Medulla oblongata (tissue), 1 donor: Measurements from ENCODE around the gene ZNF407.
A peak's percentile ranks its signal among the peaks of the same experiment; 100 is the strongest.

Source experiments
- DNase-seq: peaks from one replicate; pipeline ENCODE4 v3.0.0-alpha.2; 2015; ENCODE audit errors: extremely low spot score

The ZNF407 gene

DNA sequence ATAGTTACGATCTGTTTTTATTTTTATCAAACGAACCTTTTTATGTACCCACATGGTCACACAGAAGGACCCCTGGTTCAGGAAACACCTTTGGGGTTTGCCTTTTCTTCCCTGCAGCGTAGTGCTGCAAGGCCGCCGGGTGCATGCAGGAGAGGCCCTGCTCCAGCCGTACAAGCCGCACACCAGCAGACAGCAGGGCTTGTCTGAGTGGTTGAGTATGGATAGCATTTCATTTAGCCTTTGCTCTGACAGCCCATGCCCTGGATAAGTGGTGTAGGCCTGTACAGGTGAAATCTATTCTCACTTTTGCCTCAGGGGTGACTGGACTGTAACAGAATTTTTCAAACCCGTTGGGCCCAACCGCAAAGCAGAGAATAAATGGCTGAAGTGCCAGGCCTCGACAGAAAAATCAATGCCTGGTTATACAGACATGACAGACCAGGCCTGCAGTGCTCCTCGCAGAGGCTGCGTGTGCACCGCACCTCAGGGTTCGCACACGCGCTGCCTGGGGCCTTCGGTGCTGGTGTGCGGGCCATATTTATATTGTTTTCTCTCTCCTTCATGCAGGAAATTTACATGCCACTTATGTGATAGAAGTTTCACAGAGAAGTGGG, 279.1 kb downstream of the ZNF407 start:
- DNase-seq: no peak

DNA sequence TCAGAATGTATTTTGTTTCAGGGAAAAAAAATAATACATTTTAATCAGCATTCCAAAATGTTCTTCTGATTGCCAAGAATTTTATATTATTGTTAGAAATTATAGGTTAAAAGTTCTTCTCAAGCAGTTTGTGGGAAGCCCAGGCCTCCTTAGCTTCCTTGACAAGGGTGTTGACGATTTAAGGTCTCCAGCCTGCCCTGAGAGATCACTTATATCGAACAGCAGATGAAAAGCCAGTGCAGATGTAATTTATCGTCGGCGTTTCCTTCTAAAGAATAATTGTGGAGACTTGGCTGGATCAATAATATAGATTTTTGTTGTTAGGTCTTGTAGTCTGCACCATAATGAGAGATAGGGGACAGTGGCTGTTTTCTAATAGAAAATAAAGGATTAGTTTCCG, 280.6 kb downstream of the ZNF407 start:
- DNase-seq: no peak

DNA sequence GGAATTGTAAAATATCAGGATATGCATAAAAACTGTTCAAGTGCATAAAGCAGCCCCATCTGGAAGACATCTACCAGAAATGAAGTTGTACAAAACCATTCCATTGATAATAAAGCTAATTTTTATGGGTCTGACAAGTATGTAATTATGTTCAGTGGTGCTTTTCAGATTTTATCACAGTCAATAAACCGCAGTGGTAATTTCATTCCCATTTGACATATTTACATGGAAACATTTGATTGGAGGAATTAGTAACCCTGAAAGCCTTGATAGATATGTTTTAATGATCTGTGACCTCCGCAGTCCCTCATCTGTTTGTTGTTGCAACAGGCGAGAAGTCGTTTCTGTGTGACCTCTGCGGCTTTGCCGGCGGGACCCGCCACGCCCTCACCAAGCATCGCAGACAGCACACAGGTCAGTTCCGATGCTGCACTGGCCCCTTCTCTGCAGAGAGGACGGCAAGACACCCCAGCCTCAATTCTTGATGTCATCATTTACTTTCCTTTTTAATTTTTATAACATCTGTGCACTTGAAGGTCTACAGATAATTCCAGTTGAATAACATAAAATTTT, 283.1 kb downstream of the ZNF407 start:
- DNase-seq: no peak

DNA sequence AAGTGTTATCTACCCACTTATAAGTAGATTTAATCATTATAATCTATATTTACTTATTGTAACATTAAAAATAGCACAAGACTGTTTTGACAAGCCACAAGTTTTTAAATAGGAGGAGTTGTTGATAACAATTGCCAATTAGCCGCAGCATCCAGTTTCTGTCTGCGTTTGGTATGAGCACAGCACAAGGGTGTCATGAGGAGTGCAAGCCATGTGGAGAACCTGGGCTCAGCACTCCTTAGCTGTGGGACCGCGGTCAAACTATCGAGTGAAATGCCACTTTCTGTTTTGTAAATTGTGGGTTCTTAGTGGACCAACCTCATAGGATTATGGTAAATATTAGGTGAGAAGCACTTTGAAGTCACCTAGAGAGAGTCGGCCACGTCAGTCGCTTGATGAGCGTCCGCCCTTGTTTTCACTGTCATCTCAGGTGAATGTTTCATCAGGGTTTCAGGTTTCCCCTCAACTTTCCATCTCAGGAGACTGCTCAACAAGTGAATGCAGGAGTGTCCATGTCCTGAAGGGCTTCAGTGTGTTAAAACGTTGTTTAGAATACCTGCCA, 294.5 kb downstream of the ZNF407 start:
- no peak for DNase-seq

DNA sequence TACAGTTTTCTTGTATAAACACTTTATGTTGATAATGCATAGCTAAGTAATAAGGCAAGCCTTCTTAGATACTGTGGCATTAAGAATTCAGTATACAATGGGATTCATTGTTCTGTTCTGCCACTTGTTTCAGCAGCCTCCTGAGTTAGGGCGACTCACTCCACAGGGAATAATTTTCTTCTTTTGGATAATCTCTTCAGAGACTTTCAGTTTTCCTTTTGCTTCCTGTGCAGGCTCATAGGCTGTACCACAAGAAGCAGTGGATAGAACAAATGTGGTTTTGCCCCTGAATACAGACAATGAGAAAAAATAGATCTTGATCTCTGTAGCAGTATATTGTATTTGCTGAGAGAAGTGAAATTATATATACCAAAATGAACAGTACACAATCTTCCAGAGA, 298.0 kb downstream of the ZNF407 start:
- peak; percentile 57 for DNase-seq

DNA sequence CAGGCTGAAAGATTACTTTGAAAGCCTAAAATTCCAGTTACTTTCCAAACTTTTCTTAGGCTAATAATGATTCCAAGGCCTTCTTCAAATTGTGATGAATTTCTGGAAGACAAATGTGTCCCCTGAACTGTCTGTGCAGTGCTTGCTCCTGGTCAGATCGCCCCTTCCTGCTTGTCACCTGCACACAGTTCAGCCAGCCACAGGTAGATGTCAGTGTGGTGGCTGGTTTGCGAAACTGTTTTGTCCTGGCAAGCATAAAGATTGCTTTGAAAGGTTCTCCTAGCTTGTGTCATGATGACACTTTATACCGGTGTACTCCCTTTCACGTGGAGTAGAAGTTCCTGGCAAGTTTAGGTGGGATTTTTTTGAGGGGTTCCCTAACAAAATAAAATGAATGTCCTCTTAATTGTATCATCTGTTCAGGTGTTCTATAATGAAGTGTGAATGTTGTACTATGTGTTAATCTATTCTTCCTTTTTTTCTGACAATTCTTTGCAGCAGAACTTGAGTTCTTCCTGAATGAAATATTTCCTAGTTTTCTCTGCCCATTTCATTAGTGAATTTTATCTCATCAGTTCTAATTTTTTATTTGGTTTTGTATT, 298.8 kb downstream of the ZNF407 start:
- DNase-seq: peak; percentile 66

DNA sequence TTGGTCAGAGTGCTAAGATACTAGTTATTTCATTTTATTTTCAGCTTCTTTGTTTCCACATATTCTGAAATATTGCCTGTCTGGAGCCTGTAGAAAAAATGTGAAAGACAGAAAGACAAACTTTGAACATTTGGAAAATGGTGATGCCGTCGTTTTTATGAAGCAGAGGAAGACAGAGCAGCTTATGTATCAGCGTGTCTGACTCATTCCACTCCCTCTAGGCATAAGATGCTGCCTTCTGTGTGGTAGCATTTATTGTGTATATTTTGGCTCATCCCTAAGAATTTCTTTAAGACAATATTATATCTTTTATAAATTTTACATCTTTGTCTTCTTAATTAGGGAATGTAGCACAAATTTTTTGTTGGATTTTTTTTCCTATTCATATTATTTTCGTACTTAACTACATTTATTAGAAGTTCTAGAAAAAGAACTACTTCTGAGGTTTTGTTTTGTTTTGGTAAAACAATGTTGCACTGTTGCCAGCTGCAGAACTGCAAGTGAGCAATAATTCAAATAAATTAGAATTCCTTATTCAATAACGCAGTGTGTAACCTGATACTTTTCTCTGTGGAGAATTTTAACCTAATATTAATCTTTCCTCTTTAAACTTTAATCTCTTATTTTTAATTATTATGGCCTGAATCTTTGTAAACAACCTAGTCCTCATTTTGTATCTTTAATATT, 300.4 kb downstream of the ZNF407 start:
- peak; percentile 50 for DNase-seq

DNA sequence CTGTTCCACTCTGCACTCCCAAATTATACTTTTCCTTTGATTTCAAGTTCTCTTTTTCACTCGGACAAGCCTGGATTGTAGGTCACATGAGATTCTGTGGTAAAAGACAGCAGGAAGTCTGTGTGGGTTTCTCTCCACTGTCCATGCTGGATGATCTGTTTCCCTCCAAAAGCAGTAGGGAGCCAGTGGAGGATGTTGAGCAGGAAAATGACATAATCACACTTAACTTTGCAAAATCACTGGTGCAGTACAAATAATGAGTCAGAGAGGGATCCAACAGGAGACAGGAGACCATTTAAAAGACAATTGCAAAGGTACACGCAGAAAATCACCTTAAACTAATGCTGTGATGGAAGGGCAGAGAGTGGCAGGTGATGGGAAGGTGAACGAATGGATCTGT, 301.3 kb downstream of the ZNF407 start:
- DNase-seq: peak; percentile 42

DNA sequence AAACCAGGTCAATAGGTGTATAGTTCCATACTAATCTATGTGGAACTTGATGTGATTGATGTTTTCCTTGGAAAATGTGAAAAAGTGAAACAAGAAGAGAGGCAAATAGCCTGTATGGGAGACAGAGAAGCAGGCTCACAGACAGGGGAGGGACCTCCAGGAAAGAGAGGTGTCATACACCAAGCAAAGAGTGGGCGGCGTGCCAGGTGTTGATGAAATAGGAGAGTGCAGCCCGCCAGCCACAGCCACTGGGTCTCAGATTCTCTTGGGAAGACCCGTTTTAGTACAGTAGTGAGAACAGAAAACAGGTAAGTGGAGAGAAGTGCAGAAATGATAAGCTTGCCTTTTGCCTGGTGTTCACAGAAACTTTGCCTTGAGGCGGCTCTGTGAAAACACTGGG, 301.9 kb downstream of the ZNF407 start:
- DNase-seq: no peak

DNA sequence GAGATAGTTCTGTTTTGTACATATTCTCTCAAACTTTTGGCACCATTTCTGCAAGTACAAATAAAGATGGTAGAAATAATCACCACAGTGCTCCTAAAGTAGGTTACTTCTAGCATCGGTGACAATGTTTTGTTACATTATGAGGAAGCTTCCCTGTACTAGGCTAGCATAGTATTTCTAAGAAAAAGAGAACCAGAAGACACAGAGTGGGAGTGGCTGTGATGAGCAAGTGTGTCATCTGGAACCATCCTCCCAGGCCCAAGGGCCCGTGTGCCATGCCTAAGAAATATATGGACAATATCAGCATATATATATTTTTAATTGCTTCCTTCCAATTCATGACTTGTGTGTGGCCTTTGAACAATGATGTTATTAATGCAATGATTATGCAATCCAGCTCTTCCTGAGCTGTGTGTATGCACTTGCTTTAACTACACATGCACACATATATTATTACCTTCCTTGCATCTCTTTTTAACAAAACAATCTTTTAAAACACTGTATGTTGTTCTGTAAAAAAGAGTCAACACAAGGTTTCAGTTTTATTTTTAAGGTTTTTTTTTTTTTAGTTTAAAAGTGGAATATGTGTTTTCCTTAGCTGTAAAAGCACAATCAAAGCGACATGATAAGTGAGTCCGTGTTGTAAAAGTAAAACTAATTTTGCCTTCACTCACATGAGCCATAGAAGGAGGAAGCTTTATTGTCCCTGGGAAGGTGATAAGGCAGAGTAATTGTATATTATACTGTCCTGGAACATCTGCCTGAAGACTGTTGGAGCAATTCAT, 303.9 kb downstream of the ZNF407 start:
- DNase-seq: no peak

DNA sequence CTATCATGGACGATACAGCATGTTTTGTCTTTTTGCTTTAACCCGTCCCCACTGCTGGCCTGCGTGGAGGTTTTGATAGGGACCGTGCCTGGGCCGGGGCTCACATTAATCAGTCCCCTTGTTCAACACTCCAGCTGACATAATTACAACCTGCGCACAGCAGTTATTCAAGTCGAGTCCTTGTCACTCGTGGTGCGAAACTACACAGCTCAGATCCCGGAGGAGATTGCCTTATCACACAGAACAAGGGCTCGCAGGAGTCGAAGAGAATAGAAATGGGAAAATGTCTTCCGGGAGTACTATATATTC, 304.4 kb downstream of the ZNF407 start:
- DNase-seq: no peak

DNA sequence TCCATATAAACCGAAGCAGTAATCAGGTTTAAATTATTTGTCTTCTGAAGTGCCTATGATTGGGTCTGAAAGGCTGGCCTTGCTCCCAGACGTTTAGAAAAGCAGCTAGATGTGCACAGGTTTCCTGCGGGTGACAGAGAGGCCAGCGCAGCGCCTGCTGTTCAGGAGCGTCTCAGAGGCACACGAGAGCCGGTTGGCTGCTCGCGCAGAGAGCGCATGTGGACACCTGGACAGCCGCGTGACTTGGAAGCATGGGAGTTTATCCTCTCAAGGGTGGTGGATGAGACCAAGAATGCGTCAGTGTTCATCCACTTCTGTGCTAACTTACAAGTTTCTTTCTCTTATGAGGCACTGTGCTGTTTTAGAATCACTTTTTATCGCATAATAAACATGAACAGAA, 307.6 kb downstream of the ZNF407 start:
- DNase-seq: no peak

DNA sequence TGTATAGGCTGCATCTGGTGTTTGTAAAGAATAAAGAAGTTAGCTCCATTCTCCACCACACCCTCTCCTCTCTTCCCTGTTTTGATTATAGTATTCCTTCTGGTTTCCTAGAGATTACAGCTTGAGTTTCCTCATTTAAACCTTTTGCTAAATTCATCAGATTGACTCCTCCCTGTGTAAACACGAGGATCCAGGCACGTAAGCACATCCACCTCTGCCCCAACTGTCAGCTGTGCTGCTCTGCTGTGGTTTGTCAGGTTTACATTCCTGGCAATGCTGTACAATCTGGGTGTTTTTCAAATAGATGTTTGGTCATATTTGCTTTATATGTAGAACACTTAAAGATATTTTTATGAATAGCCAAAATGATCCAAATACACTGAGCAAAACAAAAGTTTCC, 308.5 kb downstream of the ZNF407 start:
- no peak for DNase-seq

DNA sequence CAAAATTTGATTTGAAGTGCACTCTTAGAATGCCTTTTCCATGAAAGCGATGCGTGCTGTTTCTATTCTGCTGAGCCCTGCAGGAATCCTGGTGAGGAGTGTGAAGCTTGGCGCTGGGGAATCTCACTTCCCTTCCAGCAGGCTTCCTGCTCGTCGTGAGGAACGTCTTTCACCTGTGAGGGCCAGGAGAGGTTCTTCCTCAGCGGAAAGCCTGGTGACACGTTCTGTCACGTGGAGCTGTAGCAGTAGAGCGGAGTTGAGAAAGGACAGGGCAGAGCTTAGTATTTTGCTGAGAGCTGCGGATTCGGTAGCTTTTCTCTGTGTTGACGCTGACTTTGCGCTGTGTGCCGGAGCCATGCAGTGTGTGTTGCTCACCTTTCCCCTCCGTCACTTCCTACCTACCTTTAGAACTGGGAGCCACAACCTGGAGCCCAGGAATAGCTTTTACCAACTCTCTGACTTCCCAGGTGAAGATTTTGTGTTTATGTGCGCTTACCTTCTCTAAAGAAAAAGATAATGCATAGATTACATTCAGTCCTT, 316.5 kb downstream of the ZNF407 start:
- no peak for DNase-seq

DNA sequence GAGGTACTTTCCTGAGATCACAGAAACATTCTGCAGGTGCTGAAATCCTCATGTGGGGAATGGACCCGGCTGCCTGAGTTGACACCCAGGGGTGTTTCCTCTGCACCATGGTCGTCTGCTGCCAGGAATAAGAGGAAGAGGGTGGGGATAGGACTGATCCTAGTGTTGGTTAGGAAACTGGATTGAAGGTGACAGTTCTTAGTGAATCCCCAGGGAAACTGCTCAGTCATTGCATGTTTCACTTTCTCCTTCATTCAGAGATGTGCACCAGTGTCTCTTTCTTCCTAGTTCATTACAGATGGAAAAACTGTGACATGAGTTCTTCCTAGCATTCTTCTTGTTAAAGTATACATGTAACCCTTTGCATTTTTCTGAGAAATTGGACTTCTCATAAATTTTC, 317.0 kb downstream of the ZNF407 start:
- no peak for DNase-seq

DNA sequence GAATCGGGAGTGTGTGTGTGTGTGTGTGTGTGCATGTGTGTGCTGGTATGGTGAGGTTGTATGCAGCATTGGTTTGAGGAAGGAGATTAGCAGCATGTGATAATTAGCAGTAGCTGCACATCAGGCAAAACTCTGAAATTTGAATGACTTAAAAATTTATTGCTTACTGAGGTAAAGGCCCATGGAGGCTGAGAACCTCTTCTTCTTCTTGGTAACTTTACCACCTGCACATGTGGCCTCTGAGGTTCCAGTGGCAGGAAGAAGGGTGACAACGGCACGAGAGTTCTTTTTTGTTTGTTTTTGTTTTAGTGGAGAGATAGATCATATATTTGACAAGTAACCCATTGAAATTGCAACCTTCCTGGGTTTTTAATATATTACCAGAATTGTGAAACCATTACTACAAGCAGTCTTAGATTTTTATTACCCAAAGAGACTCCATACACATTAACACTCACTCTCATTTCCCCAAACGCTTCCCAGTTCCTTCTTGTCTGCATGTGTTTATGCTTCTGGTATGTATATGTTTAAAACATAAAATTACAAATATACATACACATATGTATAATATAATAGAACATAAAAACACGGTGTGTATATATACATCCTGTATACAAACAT, 319.2 kb downstream of the ZNF407 start:
- no peak for DNase-seq

DNA sequence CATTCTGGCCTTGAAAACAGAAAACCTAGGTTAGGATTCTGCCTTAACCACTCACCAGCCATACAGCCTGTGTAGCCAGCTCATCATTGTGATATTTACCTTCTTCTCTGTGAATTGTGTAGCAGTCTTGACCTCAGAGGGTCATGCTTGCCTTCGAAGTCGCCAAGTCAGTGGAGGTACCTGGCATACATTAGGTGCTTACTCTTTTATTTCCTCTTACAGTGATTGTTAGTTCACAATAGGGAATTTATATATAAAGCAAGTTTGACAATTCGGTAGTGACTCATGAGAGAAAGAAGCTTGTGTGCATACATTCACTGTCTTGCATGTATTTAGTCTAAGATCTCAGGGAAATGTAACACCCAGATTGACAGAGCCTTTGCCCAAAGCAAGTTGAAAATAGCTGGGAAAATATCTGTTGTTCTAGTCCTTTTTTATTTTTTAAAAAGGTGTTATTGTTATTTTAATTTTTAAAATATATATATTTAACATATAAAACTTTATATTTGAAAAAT, 320.7 kb downstream of the ZNF407 start:
- no peak for DNase-seq

DNA sequence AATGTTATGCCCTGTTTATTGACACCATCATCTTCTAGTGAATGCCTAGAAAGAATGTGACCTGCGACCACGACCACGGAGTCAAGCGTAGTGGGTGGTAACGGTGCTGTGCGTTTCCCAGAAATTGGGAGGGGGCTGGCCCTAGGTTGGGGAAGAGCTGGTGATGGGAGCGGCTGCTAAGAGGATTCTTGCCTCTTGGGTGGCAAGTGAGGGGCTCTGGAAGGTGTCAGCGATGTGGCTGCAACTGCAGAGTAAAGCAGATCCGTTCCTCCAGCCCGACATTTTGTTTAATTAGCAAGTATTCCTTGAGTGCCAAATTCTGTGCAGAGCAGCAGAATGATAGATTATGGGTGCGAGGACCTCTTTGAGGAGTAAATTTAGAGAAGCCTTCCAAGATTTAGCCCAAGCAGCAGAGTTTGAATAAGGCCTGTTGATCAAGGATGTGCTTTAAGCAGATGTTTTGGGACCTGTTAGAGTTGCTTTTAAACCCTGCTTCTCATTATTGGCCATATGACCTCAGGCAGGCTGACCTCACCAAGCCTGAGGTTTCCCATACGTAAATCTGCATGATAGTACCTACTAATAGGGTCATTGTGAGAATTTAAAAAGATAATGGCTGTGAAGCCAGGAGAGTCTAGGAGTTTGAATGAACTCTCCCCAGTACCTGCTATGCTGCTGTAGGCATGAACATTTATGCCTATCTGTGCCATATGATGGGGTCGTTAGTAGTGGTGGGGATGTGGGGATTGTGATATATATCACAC, 323.6 kb downstream of the ZNF407 start:
- DNase-seq: no peak

DNA sequence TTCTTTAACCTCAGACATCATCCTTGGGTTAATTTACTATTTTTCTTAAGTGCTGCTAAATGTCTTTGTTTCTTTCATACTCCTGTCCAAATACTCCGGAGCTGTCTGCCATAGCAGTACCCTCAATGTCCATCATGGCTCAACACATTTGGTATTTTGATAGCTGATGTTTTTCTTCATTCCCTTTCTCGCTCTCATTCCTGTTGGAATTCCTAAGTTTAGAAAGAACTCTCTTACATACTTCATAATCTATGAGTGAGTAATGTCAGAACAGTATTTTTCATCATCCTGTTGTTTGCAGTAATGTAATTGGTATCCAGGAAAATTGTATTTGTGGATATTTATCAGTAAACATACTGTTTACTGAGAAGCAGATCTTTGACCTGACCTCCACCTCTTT, 328.4 kb downstream of the ZNF407 start:
- DNase-seq: no peak

DNA sequence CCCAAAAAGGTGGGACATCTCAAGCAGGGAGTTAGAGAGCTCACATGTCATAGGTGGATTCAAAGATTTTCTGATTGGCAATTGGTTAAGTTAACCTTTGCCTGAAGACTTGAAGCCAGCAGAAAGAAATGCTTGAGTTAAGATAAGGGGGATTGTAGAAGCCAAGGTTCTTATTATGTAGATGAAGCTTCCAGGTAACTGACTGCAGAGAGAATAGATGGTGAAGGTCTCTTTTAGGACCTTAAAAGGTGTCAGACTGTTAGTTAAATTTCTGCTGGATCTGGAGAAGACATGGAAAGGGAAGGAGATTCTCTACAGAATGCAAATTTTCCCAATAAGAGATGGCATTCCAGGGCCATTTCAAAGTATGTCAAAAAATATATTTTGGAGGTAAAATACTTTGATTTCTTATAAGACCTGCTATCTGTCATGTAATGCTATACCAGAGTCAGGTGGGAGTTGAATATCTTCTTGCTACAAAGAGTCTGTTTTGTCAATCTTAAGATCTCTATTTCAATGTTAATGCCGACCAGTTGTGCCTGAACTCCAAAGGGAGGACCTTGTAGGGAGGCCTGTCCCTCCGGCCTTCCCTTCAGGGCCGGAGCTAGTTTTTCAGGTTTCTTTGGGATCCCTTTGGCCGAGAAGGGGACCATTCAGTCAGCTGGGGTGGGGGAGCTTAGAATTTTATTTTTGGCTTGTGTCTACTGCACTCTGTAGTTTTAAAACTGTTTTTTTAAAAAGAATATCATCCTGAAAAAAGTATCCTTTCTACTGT, 330.7 kb downstream of the ZNF407 start:
- DNase-seq: no peak
